AG04450 (cell line): ENCODE data around the gene MYO18B. TPM values are rescaled to one million over a fixed set of nuclear protein-coding genes. Genes with fewer than 3 reads are reported as not detected.

Experiments used
- CTCF ChIA-PET: fragments of 300-600, 350-600 bp; formaldehyde crosslinking; extraction: SDS; loops from one replicate; lab custom pipeline; 2022; ENCODE audit warnings: antibody characterized with exemption, inconsistent platforms; lab: Charles Lee
- POLR2A ChIA-PET: fragments of 350-600 bp; formaldehyde crosslinking; extraction: SDS; loops from one replicate; lab custom pipeline; 2021; ENCODE audit warnings: antibody characterized with exemption, inconsistent platforms; lab: Yijun Ruan, JAX
- DNase-seq: peaks from one replicate; pipeline ENCODE4 v3.0.0-alpha.2; 2011; ENCODE audit warnings: low read depth, low spot score
- H3K27ac ChIP-seq: one replicate; pipeline ENCODE4 v1.5.1; 2012; ENCODE audit warnings: low read depth, low read length, control low read depth
- H3K27me3 ChIP-seq: one replicate; pipeline ENCODE4 v1.6.0; 2012; ENCODE audit warnings: low read length; ENCODE audit not compliant: control insufficient read depth, insufficient read depth
- H3K4me3 ChIP-seq: 2 replicates; pipeline ENCODE4 v1.5.1; 2011; ENCODE audit warnings: mild to moderate bottlenecking, low read depth, low read length, control low read depth
- H3K9me3 ChIP-seq: 2 replicates; pipeline ENCODE4 v1.5.1; 2012; ENCODE audit warnings: low read length; ENCODE audit not compliant: control insufficient read depth, insufficient read depth
- polyA plus RNA-seq: library from polyadenylated mRNA; depleted of rRNA; stranded (reverse); fragments of >200 nt; gene quantifications from 2 replicates; pipeline ENCODE4 v1.2.3, GENCODE V29; 2011
- TF ChIP-seq, protein P1 (sequence below): IDR thresholded peaks from 2 replicates; pipeline ENCODE4 v1.5.1; 2011; ENCODE audit warnings: low read depth, low read length, control low read depth, inconsistent platforms

Gene MYO18B
- polyA plus RNA-seq, 1 experiment, result not detected

DNA sequence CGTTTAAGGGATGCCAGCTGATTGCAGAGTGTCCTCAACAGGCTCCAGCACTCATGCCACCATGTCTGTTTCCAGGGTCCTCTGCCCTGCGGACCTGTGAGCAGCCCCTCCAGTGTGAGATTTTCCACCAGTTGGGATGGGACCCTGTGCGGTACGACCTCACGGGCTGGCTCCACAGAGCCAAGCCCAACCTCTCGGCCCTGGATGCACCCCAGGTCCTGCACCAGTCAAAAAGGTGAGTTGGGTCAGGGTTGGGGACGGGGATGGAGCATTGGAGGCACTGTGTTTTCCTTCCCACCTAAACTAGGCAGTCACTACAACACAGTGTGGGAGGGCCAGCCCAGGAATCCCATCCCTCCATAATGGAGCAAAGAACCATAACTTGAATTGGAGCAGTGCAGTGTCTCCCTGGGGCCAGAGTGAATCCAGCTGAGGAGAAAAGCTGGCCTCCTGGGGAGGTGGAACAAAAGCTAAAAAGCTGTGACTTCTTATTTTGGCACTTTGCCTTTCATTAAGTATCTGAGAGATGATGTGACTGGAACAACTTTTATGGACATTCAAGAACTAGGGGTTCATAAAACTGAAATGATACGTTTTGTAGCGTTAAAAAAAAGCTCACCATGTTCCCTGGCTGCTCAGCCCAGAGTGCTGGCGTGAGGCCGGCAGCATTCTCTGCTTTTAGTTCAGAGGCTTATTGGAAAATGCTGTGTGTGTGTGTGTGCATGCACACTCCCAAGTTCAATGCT is 101.8 kb downstream of the MYO18B start:
- ChIA-PET POLR2A (no interaction called here), CTCF (no interaction called here)
- Histone ChIP-seq H3K27ac (no peak overlapping the region), H3K27me3 (no peaks in the 10 kb centered on the region), H3K9me3 (peaks cover 60% of the 10 kb centered on the region), H3K4me3 (no peak overlapping the region)
- TF ChIP-seq, protein P1, sequence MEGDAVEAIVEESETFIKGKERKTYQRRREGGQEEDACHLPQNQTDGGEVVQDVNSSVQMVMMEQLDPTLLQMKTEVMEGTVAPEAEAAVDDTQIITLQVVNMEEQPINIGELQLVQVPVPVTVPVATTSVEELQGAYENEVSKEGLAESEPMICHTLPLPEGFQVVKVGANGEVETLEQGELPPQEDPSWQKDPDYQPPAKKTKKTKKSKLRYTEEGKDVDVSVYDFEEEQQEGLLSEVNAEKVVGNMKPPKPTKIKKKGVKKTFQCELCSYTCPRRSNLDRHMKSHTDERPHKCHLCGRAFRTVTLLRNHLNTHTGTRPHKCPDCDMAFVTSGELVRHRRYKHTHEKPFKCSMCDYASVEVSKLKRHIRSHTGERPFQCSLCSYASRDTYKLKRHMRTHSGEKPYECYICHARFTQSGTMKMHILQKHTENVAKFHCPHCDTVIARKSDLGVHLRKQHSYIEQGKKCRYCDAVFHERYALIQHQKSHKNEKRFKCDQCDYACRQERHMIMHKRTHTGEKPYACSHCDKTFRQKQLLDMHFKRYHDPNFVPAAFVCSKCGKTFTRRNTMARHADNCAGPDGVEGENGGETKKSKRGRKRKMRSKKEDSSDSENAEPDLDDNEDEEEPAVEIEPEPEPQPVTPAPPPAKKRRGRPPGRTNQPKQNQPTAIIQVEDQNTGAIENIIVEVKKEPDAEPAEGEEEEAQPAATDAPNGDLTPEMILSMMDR, result no peak
- no peak for DNase-seq

DNA sequence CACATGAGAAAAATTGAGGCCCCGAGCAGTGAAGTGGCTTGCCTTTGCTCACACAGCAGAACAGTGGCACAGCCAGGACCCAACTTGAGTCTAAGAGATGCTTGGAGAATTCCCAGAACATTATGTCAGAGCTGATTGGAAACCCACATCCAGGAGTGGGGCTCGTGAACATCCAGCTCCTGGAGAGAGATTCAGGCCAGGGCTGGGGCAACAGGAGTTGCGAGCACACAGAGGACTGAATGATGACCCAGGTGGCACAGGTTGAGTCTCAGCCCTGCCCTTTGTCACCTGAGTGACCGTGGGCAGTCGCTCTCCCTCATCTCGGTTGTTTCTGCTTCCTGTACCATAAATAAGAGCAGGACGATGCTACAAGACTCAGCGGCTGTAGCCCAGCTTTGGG is 102.6 kb downstream of the MYO18B start:
- TF ChIP-seq, protein P1, result no peak
- Histone ChIP-seq H3K27ac (no peak overlapping the region), H3K4me3 (no peak overlapping the region), H3K9me3 (peaks cover 54% of the 10 kb centered on the region), H3K27me3 (no peaks in the 10 kb centered on the region)
- ChIA-PET POLR2A (no interaction called here), CTCF (no interaction called here)
- DNase-seq, result no peak

DNA sequence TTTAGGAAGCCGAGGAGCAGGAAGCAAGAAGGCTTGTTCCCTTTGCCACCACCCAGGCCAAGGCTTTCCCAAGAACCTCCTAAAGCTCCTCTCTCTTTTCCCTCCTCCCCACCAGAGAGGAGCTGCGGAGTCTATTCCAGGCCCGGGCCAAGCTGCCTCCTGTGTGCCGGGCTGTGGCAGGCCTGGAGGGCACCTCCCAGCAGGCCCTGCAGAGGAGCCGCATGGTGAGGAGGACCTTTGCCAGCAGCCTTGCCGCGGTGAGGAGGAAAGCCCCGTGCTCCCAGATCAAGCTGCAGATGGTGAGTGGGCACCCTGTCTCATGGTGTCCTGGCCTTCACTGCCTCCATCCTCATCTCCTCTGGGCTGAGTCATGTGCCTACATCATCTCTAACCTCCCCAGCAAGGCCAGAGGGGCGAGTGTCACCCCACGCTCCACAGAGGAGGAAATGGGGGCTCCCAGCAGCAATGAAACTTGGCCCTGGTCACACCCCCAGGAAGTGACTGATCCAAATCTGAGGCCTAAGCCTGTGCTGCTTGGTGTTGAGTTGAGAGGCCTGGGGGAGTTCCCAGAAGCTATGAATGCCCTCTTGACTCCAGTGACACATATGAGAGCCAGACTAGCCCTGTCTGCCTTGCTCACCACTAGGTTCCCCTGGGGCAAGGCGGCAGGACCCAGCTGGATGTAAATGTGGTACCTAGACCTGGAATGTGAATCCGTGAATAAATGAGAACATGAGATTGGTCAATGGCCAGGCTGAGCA is 104.2 kb downstream of the MYO18B start:
- H3K27ac ChIP-seq, result no peak overlapping the region
- DNase-seq, result no peak
- H3K4me3 ChIP-seq, result no peak overlapping the region
- ChIA-PET CTCF (no interaction called here), POLR2A (no interaction called here)
- no peaks in the 10 kb centered on the region for H3K27me3 ChIP-seq
- peaks cover 41% of the 10 kb centered on the region for H3K9me3 ChIP-seq
- TF ChIP-seq, protein P1, result no peak

DNA sequence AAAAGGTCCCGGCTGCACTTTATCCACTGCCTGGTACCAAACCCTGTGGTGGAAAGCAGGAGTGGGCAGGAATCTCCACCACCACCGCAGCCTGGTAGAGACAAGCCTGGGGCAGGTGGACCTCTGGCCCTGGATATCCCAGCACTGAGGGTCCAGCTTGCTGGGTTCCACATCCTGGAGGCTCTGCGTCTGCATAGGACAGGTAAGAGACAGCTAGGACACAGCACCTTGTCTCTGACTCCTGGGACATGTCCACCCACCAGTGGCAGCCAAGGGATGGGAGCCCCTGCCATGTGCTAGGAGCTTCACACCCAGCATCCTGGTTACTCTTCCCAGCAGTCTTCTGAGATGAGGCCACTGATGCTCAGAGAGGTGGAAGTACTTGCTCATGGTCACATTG is 105.5 kb downstream of the MYO18B start:
- TF ChIP-seq, protein P1, result no peak
- ChIA-PET CTCF (no interaction called here), POLR2A (no interaction called here)

DNA sequence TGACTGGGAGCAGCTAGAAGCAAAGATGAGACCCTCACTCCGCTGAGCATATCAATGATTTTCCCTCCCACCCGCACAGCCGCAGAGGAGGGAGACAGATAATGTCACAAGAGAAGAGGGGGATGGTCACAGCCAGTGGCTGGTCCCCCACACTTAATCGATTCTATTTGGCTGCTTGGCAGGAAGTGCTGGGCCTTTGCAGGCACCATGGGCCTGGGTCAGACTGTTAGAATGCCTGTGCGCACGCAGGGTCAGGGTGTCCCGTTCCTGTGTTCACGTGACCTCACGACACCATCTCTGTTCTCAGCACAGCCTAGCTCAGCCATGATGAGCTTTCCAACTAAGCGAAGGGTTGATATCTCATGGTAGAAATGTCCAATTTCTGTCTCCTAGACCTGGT is 107.0 kb downstream of the MYO18B start:
- DNase-seq, result no peak
- peaks cover 35% of the 10 kb centered on the region for H3K9me3 ChIP-seq
- TF ChIP-seq, protein P1, result no peak
- no peak overlapping the region for H3K4me3 ChIP-seq
- no peak overlapping the region for H3K27ac ChIP-seq
- ChIA-PET CTCF (no interaction called here), POLR2A (no interaction called here)
- no peaks in the 10 kb centered on the region for H3K27me3 ChIP-seq

More for the DNA sequence above, 105.5 kb downstream of the MYO18B start:
- Histone ChIP-seq H3K4me3 (no peak overlapping the region), H3K27me3 (no peaks in the 10 kb centered on the region), H3K27ac (no peak overlapping the region), H3K9me3 (peaks cover 40% of the 10 kb centered on the region)
- DNase-seq, result no peak
